Measurements from ENCODE around the gene SLC7A6OS. TPM values are rescaled to one million over a fixed set of nuclear protein-coding genes. Genes with fewer than 3 reads are reported as not detected.
A peak's percentile ranks its signal among the peaks of the same experiment; 100 is the strongest.

SLC7A6OS gene
- total RNA-seq, 1 donor from 2014 or later: 22.9 TPM

GRCh38 chr16:68264128-68265077 lies 46.3 kb downstream of the SLC7A6OS start, which contains the start of gene SLC7A6:
Gene SLC7A6, plus strand, starts transcription at chr16:68264526. Its CDS starts 10,201 bp downstream, at chr16:68274727.
- DNase-seq (ENCODE audit: low spot score) (peak; percentile 84), ATAC-seq (peak; percentile 62)
- intact Hi-C loops (cut with DNase I): loop anchor here (5.0 kb wide), 1 partner anchor 68 kb away; no protein-coding TSS in a partner anchor

DNA sequence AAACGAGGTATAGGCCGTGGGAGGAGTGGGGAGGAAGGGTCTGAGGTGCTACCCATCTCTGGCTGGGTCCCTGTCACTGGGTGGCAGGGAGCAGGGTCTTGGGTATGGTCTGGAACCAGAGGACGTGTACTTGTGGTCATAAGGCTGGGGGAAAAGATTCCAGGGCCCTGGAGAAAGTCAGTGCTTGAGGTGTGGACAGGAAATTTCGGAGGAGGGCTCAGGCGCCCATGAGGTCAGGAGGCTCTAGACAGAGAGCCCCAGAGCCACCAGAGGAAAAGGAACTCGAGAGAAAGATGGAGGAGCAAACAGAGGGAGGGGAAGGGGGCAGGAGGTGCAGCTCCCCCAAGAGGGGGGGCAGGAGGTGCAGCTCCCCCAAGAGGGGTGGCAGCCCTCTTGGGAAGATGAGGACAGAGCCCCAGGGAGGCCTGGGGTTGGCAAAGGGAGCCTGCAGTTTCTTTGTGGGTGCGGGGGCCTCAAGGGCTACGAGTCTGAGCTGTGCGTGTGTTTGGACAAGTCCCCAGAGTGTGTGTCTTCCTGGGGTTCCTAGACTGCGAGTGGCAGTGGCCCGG lies 47.1 kb downstream of the SLC7A6OS start:
- intact Hi-C loops (cut with DNase I): loop anchor here (5.0 kb wide), 1 partner anchor 69 kb away; no protein-coding TSS in a partner anchor
- DNase-seq (ENCODE audit: low spot score): no peak
- no peak for ATAC-seq

- intact Hi-C loops (cut with DNase I): no loop called here
- ATAC-seq: no peak
- DNase-seq (ENCODE audit: low spot score): no peak
Measured at GRCh38 chr16:68259007-68259825, 51.5 kb downstream of the SLC7A6OS start.

DNA sequence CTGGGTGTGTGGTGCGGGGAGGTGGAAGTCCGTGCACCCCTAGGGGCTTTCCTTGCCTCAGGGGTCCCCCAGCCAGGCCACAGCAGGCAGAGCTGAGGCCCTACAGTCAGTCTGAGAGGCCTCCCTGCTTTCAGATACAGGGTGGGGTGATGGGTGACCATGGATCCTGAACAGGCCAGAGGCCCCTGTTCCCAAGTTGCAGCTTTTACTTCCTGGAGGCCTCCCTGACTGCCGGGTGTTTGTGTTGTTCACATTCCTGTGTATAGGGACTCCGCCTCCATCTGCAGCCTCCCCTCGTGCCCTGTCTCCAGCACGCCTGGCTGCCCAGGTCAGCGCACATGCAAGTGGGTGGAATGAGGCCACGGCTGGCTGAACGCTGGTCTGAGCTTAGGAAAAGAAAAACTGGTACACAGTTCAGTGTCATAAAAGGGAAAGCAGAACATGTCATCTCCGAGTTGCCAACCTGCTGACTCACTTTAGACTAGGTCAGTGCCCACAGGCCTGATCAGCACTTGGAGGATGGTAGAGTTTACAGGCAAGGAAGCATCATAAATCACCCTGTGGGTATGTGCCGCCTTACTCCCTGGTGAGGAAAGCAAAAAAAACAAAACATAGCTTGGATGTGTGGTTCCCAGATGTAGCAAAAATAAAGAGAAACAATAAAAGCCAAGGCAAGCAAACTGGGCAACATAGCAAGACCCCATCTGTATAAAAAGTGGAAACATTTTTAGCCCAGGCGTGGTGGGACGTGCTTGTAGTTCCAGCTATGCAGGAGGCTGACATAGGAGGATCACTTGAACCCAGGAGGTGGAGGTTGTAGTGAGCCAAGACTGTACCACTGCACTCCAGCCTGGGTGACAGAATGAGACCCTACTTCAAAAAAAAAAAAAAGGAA lies 52.6 kb downstream of the SLC7A6OS start:
- intact Hi-C loops (cut with DNase I): no loop called here
- DNase-seq (ENCODE audit: low spot score): no peak
- ATAC-seq: peak; percentile 37

DNA sequence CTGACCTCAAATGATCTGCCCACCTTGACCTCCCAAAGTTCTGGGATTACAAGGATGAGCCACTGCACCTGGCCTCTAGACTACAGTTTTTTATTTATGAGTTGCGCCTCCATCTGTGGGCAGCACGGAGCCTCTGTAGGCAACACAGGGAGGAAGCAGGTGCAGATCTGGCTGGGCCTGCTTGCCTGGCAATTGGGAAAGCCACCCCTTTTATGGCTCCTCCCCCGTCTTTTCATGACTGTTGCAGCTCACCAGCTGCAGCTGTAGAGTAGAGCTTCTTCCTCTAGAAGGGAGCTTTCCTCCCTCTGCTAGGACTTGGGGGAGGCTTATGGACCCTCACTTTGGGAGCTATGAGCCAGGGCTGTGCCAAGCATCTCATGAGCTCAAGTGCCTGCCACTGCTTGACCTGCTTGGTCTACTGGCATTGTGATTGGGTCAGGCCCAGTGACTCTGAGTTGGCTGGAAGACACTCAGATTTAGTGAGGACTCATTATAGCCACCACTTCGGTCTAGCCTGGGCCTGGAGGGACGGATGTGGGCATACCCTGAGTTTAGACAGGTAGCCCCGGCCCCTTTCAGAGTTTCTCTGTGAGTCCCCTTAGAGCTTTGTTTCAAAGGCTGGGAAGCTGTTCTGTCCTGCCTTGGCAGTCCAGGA lies 53.4 kb downstream of the SLC7A6OS start:
- ATAC-seq: peak; percentile 20
- intact Hi-C loops (cut with DNase I): no loop called here
- no peak for DNase-seq (ENCODE audit: low spot score)

- ATAC-seq (no peak), DNase-seq (ENCODE audit: low spot score) (no peak)
- intact Hi-C loops (cut with DNase I): no loop called here
Measured at GRCh38 chr16:68255712-68256111, 55.0 kb downstream of the SLC7A6OS start.

- DNase-seq (ENCODE audit: low spot score) (no peak), ATAC-seq (no peak)
- intact Hi-C loops (cut with DNase I): no loop called here
Measured at GRCh38 chr16:68253721-68254120, 57.0 kb downstream of the SLC7A6OS start.

- ATAC-seq (no peak), DNase-seq (ENCODE audit: low spot score) (no peak)
- intact Hi-C loops (cut with DNase I): no loop called here
Measured at GRCh38 chr16:68252383-68252782, 58.4 kb downstream of the SLC7A6OS start.

- ATAC-seq (no peak), DNase-seq (ENCODE audit: low spot score) (no peak)
- intact Hi-C loops (cut with DNase I): no loop called here
Measured at GRCh38 chr16:68251832-68252231, 58.9 kb downstream of the SLC7A6OS start.

DNA sequence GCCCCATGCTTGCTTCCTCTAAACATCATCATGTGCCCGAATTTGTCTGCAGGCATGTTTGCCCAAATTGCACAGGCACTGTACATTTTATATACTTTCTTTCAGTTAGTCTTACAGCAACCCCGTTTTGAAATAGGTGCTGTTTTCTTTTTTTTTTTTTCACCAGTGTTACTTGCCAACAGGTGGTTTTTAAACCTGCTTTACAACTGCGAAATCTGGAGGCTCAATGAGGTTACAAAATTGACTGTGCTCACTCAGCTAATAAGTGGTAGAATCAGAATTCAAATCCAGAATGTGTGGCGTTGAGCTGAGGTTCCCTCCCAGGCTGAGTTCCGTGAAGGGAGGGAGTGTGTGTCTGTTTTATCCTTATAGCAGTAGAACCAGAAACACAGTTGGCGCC lies 59.8 kb downstream of the SLC7A6OS start:
- intact Hi-C loops (cut with DNase I): no loop called here
- no peak for ATAC-seq

GRCh38 chr16:68249371-68249770 lies 61.4 kb downstream of the SLC7A6OS start:
- DNase-seq (ENCODE audit: low spot score) (no peak), ATAC-seq (no peak)
- intact Hi-C loops (cut with DNase I): no loop called here

More for the DNA sequence above, 59.8 kb downstream of the SLC7A6OS start:
- DNase-seq (ENCODE audit: low spot score): no peak

Other genes with a start within 250 kb of the SLC7A6OS start
- gene NFATC3, start 225.6 kb downstream of the SLC7A6OS start, total RNA-seq: 66.4 TPM
- 0.36 TPM for gene ESRP2, start 74.8 kb downstream of the SLC7A6OS start, total RNA-seq
- gene PLA2G15, start 65.6 kb downstream of the SLC7A6OS start, total RNA-seq: 17.4 TPM
- 75.5 TPM for gene SLC7A6, start 46.4 kb downstream of the SLC7A6OS start, total RNA-seq
- 58.9 TPM for gene PRMT7, start 73 bp upstream of the SLC7A6OS start, total RNA-seq
- 1.2 TPM for gene SMPD3, start 137.6 kb upstream of the SLC7A6OS start, total RNA-seq
- 39.9 TPM for gene ZFP90, start 228.3 kb upstream of the SLC7A6OS start, total RNA-seq

Data from sciatic nerve (tissue), 2 donors.